BLaER1 treated with 17β-estradiol and CSF1 and Interleukin-3, amounts not matched to agents 10 nM and 100 nM (cell line): ENCODE data around the gene GCLM.

Experiments
- H3K27ac ChIP-seq, 11 experiments: shearing (Covaris generic); formaldehyde crosslinking; 2 replicates each; pipeline ENCODE4 v1.8.1; 2022
- H3K27me3 ChIP-seq, 11 experiments: shearing (Covaris generic); formaldehyde crosslinking; 2 replicates each; pipeline ENCODE4 v1.8.1; 2022
- H3K36me3 ChIP-seq, 11 experiments: shearing (Covaris generic); formaldehyde crosslinking; 2 replicates each; pipeline ENCODE4 v1.8.1; 2022
- H3K4me1 ChIP-seq, 10 experiments: shearing (Covaris generic); formaldehyde crosslinking; 2 replicates each; pipeline ENCODE4 v1.8.1; 2022
- H3K4me2 ChIP-seq, 11 experiments: shearing (Covaris generic); formaldehyde crosslinking; 2 replicates each; pipeline ENCODE4 v1.8.1; 2022
- H3K4me3 ChIP-seq, 10 experiments: shearing (Covaris generic); formaldehyde crosslinking; 2 replicates each; pipeline ENCODE4 v1.8.1; 2022
- H3K9ac ChIP-seq, 11 experiments: shearing (Covaris generic); formaldehyde crosslinking; 2 replicates each; pipeline ENCODE4 v1.8.1; 2022
- H3K9me3 ChIP-seq, 11 experiments: shearing (Covaris generic); formaldehyde crosslinking; replicated peaks in 1 of 11; 2 replicates each; pipeline ENCODE4 v1.8.1; 2022
- H4K20me1 ChIP-seq, 11 experiments: shearing (Covaris generic); formaldehyde crosslinking; 2 replicates each; pipeline ENCODE4 v1.8.1; 2022
- Cebpa-rat ChIP-seq, 11 experiments: shearing (Covaris generic); IDR thresholded peaks; 2 replicates each; pipeline ENCODE4 v1.8.1; 2022

GCLM gene

GRCh38 chr1:93837961-93838360 lies 71.3 kb downstream of the GCLM start:
- no peaks in the 10 kb centered on the region for H3K27me3 ChIP-seq
- H3K4me1 ChIP-seq = peaks cover 36 to 68% (median 57%) of the 10 kb centered on the region in 10 experiments
- peak overlapping the region in 7 of 11 experiments; percentile 67 to 98 (median 90); a peak in 11 of 22 replicates for H3K4me2 ChIP-seq
- H4K20me1 ChIP-seq = no peaks in the 10 kb centered on the region
- H3K9ac ChIP-seq = peak overlapping the region in 4 of 11 experiments; percentile 73 to 99 (median 88); a peak in 4 of 22 replicates
- no peak for TF ChIP-seq Cebpa-rat (IDR thresholded peaks at IDR 0.05)
- peak overlapping the region in 1 of 10 experiments; percentile 4; a peak in 1 of 20 replicates for H3K4me3 ChIP-seq
- H3K27ac ChIP-seq = peak overlapping the region; percentile 10 to 99 (median 88); a peak in 20 of 22 replicates
- H3K36me3 ChIP-seq = peaks cover 4 to 49% (median 7%) of the 10 kb centered on the region in 11 experiments; a peak in 13 of 22 replicates
- H3K9me3 ChIP-seq = peaks cover 32 to 57% (median 46%) of the 10 kb centered on the region in 11 experiments
